Activated CD8-positive, alpha-beta memory T cell treated with anti-CD3 and anti-CD28 coated beads, Interleukin-2, amount 10 ng/mL, durations not matched to agents 7 days and 5 days (primary cell): ENCODE results near the gene DLEC1. TPM values are rescaled to one million over a fixed set of nuclear protein-coding genes. Genes with fewer than 3 reads are reported as not detected.

Experiments
- ATAC-seq: fragments of 150-1000 bp; cut with Tn5 transposase; one replicate; pipeline ENCODE4 v1.10.0; 2021; ENCODE audit warnings: moderate library complexity
- CTCF ChIA-PET: fragments of 350-600 bp; sonication (Branson Sonifier 250); formaldehyde crosslinking; loops from one replicate; lab custom pipeline; 2021; ENCODE audit warnings: antibody characterized with exemption; lab: Charles Lee
- DNase-seq: peaks from one replicate; pipeline ENCODE4 v3.0.0-alpha.2; 2020
- H3K27ac Mint-ChIP-seq: one replicate; pipeline ENCODE4 v1.8.0; 2021; ENCODE audit warnings: mild to moderate bottlenecking, mixed read lengths
- H3K27me3 Mint-ChIP-seq: one replicate; pipeline ENCODE4 v1.8.0; 2021; ENCODE audit warnings: mixed read lengths
- H3K36me3 Mint-ChIP-seq: one replicate; pipeline ENCODE4 v1.8.0; 2021; ENCODE audit warnings: mild to moderate bottlenecking, mixed read lengths
- H3K4me1 Mint-ChIP-seq: one replicate; pipeline ENCODE4 v1.8.0; 2021; ENCODE audit warnings: mixed read lengths
- H3K4me3 Mint-ChIP-seq: one replicate; pipeline ENCODE4 v1.8.0; 2021; ENCODE audit warnings: mild to moderate bottlenecking, moderate library complexity, mixed read lengths
- H3K9me3 Mint-ChIP-seq: one replicate; pipeline ENCODE4 v1.8.0; 2022; ENCODE audit warnings: low read depth, mixed read lengths
- total RNA-seq, 2 experiments: library from RNA; stranded (reverse); gene quantifications; one replicate each; pipeline ENCODE4 v1.2.3, GENCODE V29; 2021

DLEC1 gene
- total RNA-seq, 2 experiments from 2014 or later, result 0.26 to 1.1 TPM

- H3K4me3 Mint-ChIP-seq, result no peak overlapping the region
- H3K27ac Mint-ChIP-seq, result no peak overlapping the region
- no peaks in the 10 kb centered on the region for H3K9me3 Mint-ChIP-seq
- no peak for ATAC-seq
- CTCF ChIA-PET, result no interaction called here
- peaks cover 27% of the 10 kb centered on the region for H3K36me3 Mint-ChIP-seq
- no peaks in the 10 kb centered on the region for H3K27me3 Mint-ChIP-seq
- DNase-seq, result no peak
- no peaks in the 10 kb centered on the region for H3K4me1 Mint-ChIP-seq
Measured at GRCh38 chr3:38016847-38017444, 22.1 kb upstream of the DLEC1 start.

DNA sequence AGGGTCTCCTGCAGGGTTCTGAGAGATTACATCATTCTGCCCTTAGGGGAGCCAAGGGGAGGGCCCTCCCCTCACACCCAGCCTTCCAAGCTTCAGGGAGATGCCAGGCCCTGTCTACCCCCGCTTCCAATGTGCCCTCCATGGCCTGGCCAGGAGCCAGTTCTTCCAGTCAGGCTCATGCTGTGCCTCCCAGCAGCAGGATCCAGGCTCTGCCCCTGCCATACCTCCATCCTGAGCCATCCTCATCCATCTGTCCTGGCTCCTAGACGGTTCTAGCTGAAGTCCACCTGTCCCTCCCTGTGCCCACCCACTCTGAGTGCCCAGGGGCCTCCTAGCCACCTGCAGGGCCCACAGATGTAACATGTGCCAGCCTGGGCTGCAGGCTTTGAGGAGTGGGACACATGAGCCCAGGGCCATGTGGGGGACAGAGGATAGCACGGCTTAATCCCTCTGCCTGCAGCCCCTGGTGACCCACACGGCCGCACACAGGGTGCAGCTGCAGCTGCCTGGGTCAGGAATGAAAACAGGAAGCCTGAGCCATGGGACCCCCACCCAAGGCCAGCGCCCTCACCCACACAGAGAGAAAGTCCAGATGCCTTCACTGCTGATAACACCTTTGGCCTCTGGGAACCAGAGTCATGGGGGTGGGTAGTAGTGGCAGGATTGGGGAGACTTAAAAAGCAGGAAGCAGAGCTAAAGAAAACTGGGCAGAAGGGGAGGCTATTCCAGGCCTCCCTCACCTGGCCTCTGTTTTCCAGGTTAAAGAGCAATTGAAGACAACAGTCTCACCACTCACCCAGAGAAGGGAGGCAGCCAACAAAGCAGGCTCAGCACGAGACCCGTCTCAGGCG is 21.3 kb upstream of the DLEC1 start:
- no peaks in the 10 kb centered on the region for H3K27me3 Mint-ChIP-seq
- H3K36me3 Mint-ChIP-seq, result peaks cover 27% of the 10 kb centered on the region
- DNase-seq (no peak), ATAC-seq (no peak)
- H3K27ac Mint-ChIP-seq, result no peak overlapping the region
- H3K9me3 Mint-ChIP-seq, result no peaks in the 10 kb centered on the region
- no peak overlapping the region for H3K4me3 Mint-ChIP-seq
- H3K4me1 Mint-ChIP-seq, result no peaks in the 10 kb centered on the region
- CTCF ChIA-PET, result no interaction called here

- Mint-ChIP-seq H3K9me3 (no peaks in the 10 kb centered on the region), H3K4me1 (peaks cover 7% of the 10 kb centered on the region), H3K27me3 (no peaks in the 10 kb centered on the region), H3K4me3 (no peak overlapping the region), H3K36me3 (peaks cover 27% of the 10 kb centered on the region), H3K27ac (no peak overlapping the region)
- CTCF ChIA-PET, result no interaction called here
- DNase-seq (no peak), ATAC-seq (no peak)
Measured at GRCh38 chr3:38018296-38019266, 20.4 kb upstream of the DLEC1 start.

DNA sequence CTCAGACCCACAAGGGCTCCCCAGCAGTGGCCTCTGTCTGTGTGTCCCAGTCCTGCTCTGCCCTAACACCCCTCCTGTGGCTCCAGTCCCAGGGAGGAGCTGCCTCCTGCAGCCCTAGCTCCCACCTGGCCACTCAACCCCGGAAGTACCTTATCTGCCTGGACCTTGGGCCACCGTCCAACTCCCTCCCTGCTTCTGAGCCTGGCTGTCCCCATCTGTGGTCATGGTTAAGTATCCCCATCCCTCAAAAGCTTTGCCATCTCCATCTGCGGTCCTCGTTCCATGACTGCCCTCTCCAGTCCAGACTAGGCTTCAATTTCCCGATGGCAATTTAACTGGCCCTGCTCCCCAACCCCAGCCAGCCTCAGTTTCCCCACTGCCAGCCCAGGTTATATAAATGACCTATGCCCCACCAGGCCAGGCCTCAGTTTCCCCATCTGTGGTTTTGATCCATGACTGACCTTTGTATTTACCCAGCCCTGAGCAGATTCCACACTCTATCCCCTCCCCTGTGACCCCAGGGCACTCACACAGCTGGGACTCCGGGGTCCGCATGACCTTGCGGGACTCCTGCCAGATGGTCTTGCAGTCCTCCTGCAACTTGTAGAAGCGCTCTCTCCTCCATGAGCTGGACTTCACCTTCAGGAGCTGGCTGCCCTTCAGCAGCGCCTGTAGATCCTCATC is 19.2 kb upstream of the DLEC1 start:
- ATAC-seq (no peak), DNase-seq (no peak)
- CTCF ChIA-PET, result interaction anchor here (1.4 kb wide), 1 partner anchor 23 kb away, joined by 7 read pairs; no protein-coding TSS in a partner anchor
- no peak overlapping the region for H3K4me3 Mint-ChIP-seq
- no peaks in the 10 kb centered on the region for H3K27me3 Mint-ChIP-seq
- H3K27ac Mint-ChIP-seq, result no peak overlapping the region
- H3K9me3 Mint-ChIP-seq, result no peaks in the 10 kb centered on the region
- peaks cover 24% of the 10 kb centered on the region for H3K36me3 Mint-ChIP-seq
- peaks cover 13% of the 10 kb centered on the region for H3K4me1 Mint-ChIP-seq

DNA sequence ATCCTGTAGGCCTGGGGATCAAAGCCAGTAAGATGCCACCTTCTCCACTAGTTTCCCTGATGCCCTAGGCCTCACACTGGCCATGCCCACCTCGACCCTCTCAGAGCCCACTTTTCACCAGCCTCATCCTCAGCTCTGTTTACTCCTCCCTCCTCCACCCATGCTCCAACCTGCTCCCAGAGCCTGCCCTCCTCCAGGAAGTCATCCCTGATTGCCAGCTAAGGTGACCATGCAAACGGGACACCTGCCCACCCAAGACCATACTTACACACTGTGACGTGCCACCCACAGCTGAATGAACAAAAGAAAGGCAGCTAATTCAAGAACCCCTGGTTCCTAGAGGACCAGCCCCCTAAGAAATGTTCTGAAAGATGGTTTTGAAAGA is 18.7 kb upstream of the DLEC1 start:
- peak overlapping the region; percentile 26 for H3K27ac Mint-ChIP-seq
- H3K9me3 Mint-ChIP-seq, result no peaks in the 10 kb centered on the region
- ATAC-seq (no peak), DNase-seq (no peak)
- CTCF ChIA-PET, result interaction anchor here (1.4 kb wide), 1 partner anchor 23 kb away, joined by 7 read pairs; no protein-coding TSS in a partner anchor
- peaks cover 19% of the 10 kb centered on the region for H3K36me3 Mint-ChIP-seq
- H3K27me3 Mint-ChIP-seq, result no peaks in the 10 kb centered on the region
- no peak overlapping the region for H3K4me3 Mint-ChIP-seq
- H3K4me1 Mint-ChIP-seq, result peaks cover 14% of the 10 kb centered on the region

GRCh38 chr3:38021196-38021595 is 17.8 kb upstream of the DLEC1 start:
- no peak overlapping the region for H3K4me3 Mint-ChIP-seq
- peaks cover 20% of the 10 kb centered on the region for H3K4me1 Mint-ChIP-seq
- no peaks in the 10 kb centered on the region for H3K27me3 Mint-ChIP-seq
- CTCF ChIA-PET, result interaction anchor here (1.3 to 1.5 kb wide), 3 partner anchors 8 to 54 kb away, joined by 4 read pairs; no protein-coding TSS in a partner anchor
- ATAC-seq (no peak), DNase-seq (no peak)
- H3K9me3 Mint-ChIP-seq, result no peaks in the 10 kb centered on the region
- H3K36me3 Mint-ChIP-seq, result peaks cover 12% of the 10 kb centered on the region
- H3K27ac Mint-ChIP-seq, result no peak overlapping the region

GRCh38 chr3:38022301-38022700 is 16.7 kb upstream of the DLEC1 start:
- ATAC-seq (no peak), DNase-seq (no peak)
- H3K9me3 Mint-ChIP-seq, result no peaks in the 10 kb centered on the region
- no peak overlapping the region for H3K27ac Mint-ChIP-seq
- H3K36me3 Mint-ChIP-seq, result peaks cover 4% of the 10 kb centered on the region
- H3K4me1 Mint-ChIP-seq, result peaks cover 20% of the 10 kb centered on the region
- no peaks in the 10 kb centered on the region for H3K27me3 Mint-ChIP-seq
- CTCF ChIA-PET, result interaction anchor here (0.8 to 1.5 kb wide), 9 partner anchors 9 to 168 kb away, joined by 3 to 6 read pairs (median 4); partner anchors contain the start of gene DLEC1
- H3K4me3 Mint-ChIP-seq, result no peak overlapping the region

DNA sequence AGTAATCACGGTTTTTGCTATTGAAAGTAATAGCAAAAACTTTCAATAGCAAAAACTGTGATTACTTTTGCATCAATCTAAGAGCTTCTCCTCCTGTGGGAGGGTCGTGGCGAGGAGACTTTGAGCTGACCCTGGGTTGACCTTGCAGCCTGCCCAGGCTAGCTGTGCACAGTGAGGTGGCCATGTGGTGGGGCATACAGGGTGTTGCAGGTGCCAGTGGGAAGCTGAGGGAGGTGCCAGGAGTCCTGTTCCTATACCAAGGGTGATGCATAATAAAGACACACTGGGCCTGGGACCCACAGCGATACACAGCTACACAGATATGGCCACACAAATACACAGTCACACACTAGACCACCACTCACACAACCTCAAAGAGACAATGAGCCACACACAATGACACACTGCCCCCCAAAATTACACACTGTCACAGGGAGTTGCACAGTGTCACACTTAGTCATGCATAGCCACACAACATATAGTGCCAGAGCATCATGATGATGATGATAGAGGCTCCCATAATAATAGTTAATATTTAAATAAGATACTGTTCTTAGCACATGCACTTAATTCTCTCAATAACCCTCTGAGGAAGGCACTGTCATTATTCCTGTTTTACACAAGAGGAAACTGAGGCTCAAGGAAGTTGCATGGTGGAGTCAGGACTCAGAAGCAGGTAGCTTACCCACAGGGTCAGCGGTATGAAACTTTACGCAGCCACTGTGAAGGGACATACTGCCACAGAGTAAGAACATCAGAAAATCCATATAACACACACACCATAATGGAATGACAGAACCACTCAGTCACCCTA is 15.9 kb upstream of the DLEC1 start:
- CTCF ChIA-PET, result interaction anchor here (0.8 to 1.5 kb wide), 6 partner anchors 16 to 56 kb away, joined by 4 to 6 read pairs (median 4); partner anchors contain the start of gene DLEC1
- Mint-ChIP-seq H3K9me3 (no peaks in the 10 kb centered on the region), H3K27me3 (peaks cover 5% of the 10 kb centered on the region), H3K27ac (peak overlapping the region; percentile 94), H3K4me3 (peak overlapping the region; percentile 80), H3K36me3 (peaks cover 4% of the 10 kb centered on the region), H3K4me1 (peaks cover 20% of the 10 kb centered on the region)
- DNase-seq (no peak), ATAC-seq (no peak)

DNA sequence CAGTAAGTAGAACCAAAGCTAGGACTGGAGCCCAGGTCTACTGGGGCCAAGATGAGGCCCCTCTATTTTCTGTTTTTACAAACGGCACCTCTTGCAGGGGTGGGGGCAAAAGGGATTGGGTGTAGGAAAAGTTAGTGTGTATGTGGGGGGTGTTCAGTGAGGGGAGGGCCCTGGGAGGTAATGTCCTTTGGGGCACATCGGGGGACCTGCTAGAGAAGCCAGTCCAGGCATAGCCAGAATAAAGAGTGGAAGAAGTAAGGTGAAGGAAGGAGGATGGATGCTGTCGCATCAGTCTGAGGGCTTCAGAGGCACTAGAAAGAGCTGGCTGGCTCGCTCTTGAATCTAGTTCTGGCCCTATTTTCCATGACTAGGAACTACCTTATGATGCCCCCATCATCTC is 12.2 kb upstream of the DLEC1 start:
- Mint-ChIP-seq H3K4me1 (peaks cover 35% of the 10 kb centered on the region), H3K27me3 (peaks cover 13% of the 10 kb centered on the region), H3K27ac (no peak overlapping the region), H3K9me3 (no peaks in the 10 kb centered on the region), H3K36me3 (no peaks in the 10 kb centered on the region), H3K4me3 (no peak overlapping the region)
- ATAC-seq (no peak), DNase-seq (no peak)
- CTCF ChIA-PET, result interaction anchor here (1.3 kb wide), 1 partner anchor 30 kb away, joined by 5 read pairs; no protein-coding TSS in a partner anchor

GRCh38 chr3:38027466-38028465 is 11.2 kb upstream of the DLEC1 start:
- no peak for ATAC-seq
- H3K9me3 Mint-ChIP-seq, result no peaks in the 10 kb centered on the region
- peaks cover 13% of the 10 kb centered on the region for H3K27me3 Mint-ChIP-seq
- CTCF ChIA-PET, result interaction anchor here (1.3 kb wide), 1 partner anchor 31 kb away, joined by 5 read pairs; no protein-coding TSS in a partner anchor
- no peak for DNase-seq
- H3K27ac Mint-ChIP-seq, result no peak overlapping the region
- peaks cover 38% of the 10 kb centered on the region for H3K4me1 Mint-ChIP-seq
- no peak overlapping the region for H3K4me3 Mint-ChIP-seq
- no peaks in the 10 kb centered on the region for H3K36me3 Mint-ChIP-seq
